Mammary epithelial cell (primary cell): Measurements from ENCODE around the gene PAPLN.

Experiments
- EZH2 ChIP-seq: IDR thresholded peaks from 2 replicates; pipeline ENCODE4 v1.6.1; 2012; ENCODE audit warnings: low read length, inconsistent platforms, borderline replicate concordance
- TF ChIP-seq, protein P1 (sequence below), 2 donors: IDR thresholded peaks in 1 of 2; conservative IDR thresholded peaks in 1 of 2; 2 replicates each; pipeline ENCODE4 v1.5.1; 2011 to 2012; ENCODE audit warnings: inconsistent platforms in 2 of 2, low read length in 2 of 2, mild to moderate bottlenecking in 2 of 2, control low read depth in 1 of 2, low read depth in 1 of 2; ENCODE audit not compliant: insufficient read depth in 1 of 2; ENCODE audit errors: extremely low read depth in 1 of 2

DNA sequence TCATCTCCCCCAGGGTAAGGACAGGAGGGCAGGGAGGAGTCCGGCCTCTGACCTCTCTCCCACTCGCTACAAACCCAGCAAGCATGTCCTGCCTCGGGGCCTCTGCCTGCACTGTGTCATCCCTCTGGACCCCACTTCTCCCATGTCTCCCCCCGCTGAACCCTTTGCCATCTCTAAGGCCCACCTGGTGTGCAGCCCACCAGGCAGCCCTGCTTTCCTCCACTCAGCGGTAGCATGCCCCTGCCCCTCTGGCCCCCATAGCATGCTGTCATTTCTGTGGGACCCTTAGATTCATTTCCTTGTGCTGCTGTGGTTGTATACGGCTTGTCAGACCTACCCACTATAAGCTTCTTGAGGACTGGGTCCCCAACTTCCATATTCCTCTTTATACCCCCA is 17.7 kb downstream of the PAPLN start:
- TF ChIP-seq, protein P1, sequence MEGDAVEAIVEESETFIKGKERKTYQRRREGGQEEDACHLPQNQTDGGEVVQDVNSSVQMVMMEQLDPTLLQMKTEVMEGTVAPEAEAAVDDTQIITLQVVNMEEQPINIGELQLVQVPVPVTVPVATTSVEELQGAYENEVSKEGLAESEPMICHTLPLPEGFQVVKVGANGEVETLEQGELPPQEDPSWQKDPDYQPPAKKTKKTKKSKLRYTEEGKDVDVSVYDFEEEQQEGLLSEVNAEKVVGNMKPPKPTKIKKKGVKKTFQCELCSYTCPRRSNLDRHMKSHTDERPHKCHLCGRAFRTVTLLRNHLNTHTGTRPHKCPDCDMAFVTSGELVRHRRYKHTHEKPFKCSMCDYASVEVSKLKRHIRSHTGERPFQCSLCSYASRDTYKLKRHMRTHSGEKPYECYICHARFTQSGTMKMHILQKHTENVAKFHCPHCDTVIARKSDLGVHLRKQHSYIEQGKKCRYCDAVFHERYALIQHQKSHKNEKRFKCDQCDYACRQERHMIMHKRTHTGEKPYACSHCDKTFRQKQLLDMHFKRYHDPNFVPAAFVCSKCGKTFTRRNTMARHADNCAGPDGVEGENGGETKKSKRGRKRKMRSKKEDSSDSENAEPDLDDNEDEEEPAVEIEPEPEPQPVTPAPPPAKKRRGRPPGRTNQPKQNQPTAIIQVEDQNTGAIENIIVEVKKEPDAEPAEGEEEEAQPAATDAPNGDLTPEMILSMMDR (conservative IDR thresholded peaks at IDR 0.05 in 1 of 2, IDR thresholded peaks at IDR 0.05 in 1 of 2; ENCODE audit: extremely low read depth in 1 of 2, insufficient read depth in 1 of 2, low read depth in 1 of 2, low read length in 2 of 2): no peak
- TF ChIP-seq EZH2: no peak
